Breast epithelium (tissue), 4 donors: Measurements from ENCODE around the gene SNX18. TPM values are rescaled to one million over a fixed set of nuclear protein-coding genes. Genes with fewer than 3 reads are reported as not detected.

Experiments
- DNase-seq, 2 donors: peaks; one replicate each; pipeline ENCODE4 v3.0.0-alpha.2; 2019; ENCODE audit warnings: low spot score in 2 of 2
- H3K27ac ChIP-seq, 2 donors: fragments of 200-600 bp; sonication (generic) in 1 of 2; one replicate each; pipeline ENCODE4 v1.5.1; 2016 to 2019; ENCODE audit warnings: mild to moderate bottlenecking in 1 of 2
- H3K27me3 ChIP-seq, 2 donors: fragments of 200-600 bp; sonication (generic) in 1 of 2; one replicate each; pipeline versions ENCODE4 v1.5.1 to v1.6.0; 2017 to 2019; ENCODE audit warnings: control low read depth in 1 of 2, mild to moderate bottlenecking in 1 of 2
- H3K36me3 ChIP-seq: fragments of 200-600 bp; one replicate; pipeline ENCODE4 v1.5.1; 2019
- H3K4me1 ChIP-seq, 2 donors: fragments of 200-600 bp; sonication (generic); one replicate each; pipeline ENCODE4 v1.5.1; 2016 to 2019; ENCODE audit warnings: control low read depth in 1 of 2
- H3K4me3 ChIP-seq, 3 donors: fragments of 200-600 bp; sonication (generic); 1 replicate in 2 of 3; 2 replicates in 1 of 3; pipeline ENCODE4 v1.5.1; 2016 to 2019; ENCODE audit warnings: mild to moderate bottlenecking in 3 of 3, moderate library complexity in 2 of 3
- H3K9me3 ChIP-seq, 2 donors: fragments of 200-600 bp; sonication (generic) in 1 of 2; one replicate each; pipeline ENCODE4 v1.5.1; 2016 to 2019; ENCODE audit warnings: control low read depth in 1 of 2
- POLR2A ChIP-seq: fragments of 450-650 bp; IDR thresholded peaks from one replicate; pipeline ENCODE4 v1.6.1; 2016; ENCODE audit warnings: antibody characterized with exemption, mild to moderate bottlenecking, moderate library complexity
- POLR2AphosphoS5 ChIP-seq, 3 donors: sonication (generic); formaldehyde crosslinking; IDR thresholded peaks; one replicate each; pipeline ENCODE4 v1.6.1; 2017; ENCODE audit warnings: antibody characterized with exemption in 3 of 3
- intact Hi-C: fragments of 100-400 bp; cut with DNase I; formaldehyde crosslinking; loops from one replicate; pipeline ENCODE4 v1.15.1; 2023; ENCODE audit warnings: low total_unique reads
- total RNA-seq, 3 donors: library from RNA; depleted of rRNA; stranded (reverse); fragments of >200 nt; gene quantifications; one replicate each; pipeline ENCODE4 v1.1.0, GENCODE V29; 2016
- TF ChIP-seq, protein P1 (sequence below), 3 donors: fragments of 450-650 bp; IDR thresholded peaks; one replicate each; pipeline ENCODE4 v1.5.1; 2016 to 2017; ENCODE audit warnings: antibody characterized with exemption in 3 of 3, mild to moderate bottlenecking in 3 of 3, moderate library complexity in 3 of 3

Gene SNX18, protein sequence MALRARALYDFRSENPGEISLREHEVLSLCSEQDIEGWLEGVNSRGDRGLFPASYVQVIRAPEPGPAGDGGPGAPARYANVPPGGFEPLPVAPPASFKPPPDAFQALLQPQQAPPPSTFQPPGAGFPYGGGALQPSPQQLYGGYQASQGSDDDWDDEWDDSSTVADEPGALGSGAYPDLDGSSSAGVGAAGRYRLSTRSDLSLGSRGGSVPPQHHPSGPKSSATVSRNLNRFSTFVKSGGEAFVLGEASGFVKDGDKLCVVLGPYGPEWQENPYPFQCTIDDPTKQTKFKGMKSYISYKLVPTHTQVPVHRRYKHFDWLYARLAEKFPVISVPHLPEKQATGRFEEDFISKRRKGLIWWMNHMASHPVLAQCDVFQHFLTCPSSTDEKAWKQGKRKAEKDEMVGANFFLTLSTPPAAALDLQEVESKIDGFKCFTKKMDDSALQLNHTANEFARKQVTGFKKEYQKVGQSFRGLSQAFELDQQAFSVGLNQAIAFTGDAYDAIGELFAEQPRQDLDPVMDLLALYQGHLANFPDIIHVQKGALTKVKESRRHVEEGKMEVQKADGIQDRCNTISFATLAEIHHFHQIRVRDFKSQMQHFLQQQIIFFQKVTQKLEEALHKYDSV
- total RNA-seq, result 10 to 100 TPM; 29.2 to 37.3 (median 33.1) TPM

DNA sequence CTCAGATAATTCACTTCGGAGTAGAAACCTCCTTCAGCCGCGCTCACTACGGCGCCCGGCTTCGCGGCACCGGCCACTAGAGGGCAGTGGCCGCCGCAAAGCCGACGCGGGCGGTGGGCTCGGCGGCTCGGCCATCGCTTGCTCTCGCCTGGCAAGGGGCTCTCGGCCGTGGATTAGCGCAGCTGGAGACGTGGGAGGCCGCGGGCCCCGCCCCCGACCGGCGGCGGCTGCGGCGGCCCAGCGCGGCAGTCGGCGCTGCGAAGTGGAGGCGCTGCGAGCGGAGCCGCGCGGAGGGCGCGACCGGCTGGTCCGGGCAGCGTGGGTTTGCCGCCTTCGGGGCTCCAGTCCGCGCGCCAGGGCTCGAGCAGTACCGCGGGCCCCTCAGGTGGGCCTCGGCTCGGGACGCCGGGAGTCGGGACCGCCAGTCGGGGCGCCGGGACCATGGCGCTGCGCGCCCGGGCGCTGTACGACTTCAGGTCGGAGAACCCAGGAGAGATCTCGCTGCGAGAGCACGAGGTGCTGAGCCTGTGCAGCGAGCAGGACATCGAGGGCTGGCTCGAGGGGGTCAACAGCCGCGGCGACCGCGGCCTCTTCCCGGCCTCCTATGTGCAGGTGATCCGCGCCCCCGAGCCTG is at the start of gene SNX18:
TSS of gene SNX18 (plus strand) at position 248 of the 634 bp plus-strand sequence. CDS start at position 442, 194 bp downstream.
- intact Hi-C loops, result loop anchor here (5.0 kb wide), 1 partner anchor 330 kb away; no protein-coding TSS in a partner anchor
- Histone ChIP-seq H3K27ac (peak within 1 kb of the TSS; percentile 95 to 97), H3K4me3 (peak within 1 kb of the TSS; percentile 62 to 95 (median 85)), H3K9me3 (no peaks in the 10 kb centered on the region), H3K27me3 (no peaks in the 10 kb centered on the region), H3K4me1 (peaks cover 6 to 8% of the 10 kb centered on the region in 2 donors), H3K36me3 (no peaks in the 10 kb centered on the region)
- peak; percentile 87 for DNase-seq
- TF ChIP-seq, protein P1, sequence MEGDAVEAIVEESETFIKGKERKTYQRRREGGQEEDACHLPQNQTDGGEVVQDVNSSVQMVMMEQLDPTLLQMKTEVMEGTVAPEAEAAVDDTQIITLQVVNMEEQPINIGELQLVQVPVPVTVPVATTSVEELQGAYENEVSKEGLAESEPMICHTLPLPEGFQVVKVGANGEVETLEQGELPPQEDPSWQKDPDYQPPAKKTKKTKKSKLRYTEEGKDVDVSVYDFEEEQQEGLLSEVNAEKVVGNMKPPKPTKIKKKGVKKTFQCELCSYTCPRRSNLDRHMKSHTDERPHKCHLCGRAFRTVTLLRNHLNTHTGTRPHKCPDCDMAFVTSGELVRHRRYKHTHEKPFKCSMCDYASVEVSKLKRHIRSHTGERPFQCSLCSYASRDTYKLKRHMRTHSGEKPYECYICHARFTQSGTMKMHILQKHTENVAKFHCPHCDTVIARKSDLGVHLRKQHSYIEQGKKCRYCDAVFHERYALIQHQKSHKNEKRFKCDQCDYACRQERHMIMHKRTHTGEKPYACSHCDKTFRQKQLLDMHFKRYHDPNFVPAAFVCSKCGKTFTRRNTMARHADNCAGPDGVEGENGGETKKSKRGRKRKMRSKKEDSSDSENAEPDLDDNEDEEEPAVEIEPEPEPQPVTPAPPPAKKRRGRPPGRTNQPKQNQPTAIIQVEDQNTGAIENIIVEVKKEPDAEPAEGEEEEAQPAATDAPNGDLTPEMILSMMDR (IDR thresholded peaks at IDR 0.05), result peak; percentile 93 to 99 (median 94)
- TF ChIP-seq POLR2A, result no peak
- TF ChIP-seq POLR2AphosphoS5 (IDR thresholded peaks at IDR 0.05), result peak; percentile 47 to 63 (median 49)

DNA sequence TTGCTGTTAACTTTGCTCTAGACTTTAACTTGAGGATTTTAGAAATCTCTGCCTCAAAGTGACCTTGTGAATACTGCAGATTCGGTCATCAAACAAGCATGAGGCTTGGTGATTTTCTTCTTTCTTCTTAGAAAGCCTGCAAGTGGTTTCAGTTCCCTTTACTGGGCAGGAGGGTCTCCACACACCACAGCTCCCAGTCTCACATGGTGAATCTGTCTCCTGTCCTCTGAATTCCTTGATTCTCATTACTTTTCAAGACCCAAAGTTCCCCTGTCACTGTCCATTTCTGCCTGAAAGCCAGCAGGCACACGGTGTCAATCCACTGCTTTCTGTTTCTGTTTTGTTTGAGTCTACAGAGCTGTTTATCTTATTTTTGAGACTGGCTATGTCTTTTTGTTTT is 47.9 kb upstream of the SNX18 start:
- Histone ChIP-seq H3K4me3 (peak overlapping the region in 2 of 3 donors; percentile 10 to 46), H3K4me1 (no peaks in the 10 kb centered on the region), H3K27ac (peak overlapping the region; percentile 30 to 63), H3K9me3 (peaks cover 0 to 4% of the 10 kb centered on the region in 2 donors), H3K27me3 (no peaks in the 10 kb centered on the region), H3K36me3 (no peaks in the 10 kb centered on the region)
- intact Hi-C loops, result loop anchor here (1.0 kb wide), 1 partner anchor 28 kb away; no protein-coding TSS in a partner anchor
- TF ChIP-seq POLR2AphosphoS5 (IDR thresholded peaks at IDR 0.05) (no peak), POLR2A (no peak)
- TF ChIP-seq, protein P1 (IDR thresholded peaks at IDR 0.05), result no peak
- DNase-seq, result no peak

DNA sequence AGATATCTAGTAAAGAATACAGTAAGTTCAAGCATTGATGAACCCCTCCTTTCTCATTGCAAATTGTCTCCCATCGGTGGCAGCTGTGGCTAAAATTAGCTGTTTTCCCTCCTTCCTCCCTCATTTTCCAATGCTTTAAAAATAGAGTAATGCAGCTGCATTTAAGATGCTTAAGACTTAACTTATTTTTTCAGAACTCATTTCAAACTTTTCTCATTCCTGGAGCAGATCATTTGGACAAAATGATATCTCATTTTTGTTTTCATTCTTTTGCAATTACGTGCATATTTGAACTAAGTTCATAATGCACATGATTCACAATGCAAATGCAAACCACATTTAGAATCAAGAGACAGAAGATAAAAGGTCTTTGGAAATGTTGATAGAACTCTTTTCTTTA is 47.4 kb upstream of the SNX18 start:
- H3K27me3 ChIP-seq, result no peaks in the 10 kb centered on the region
- H3K36me3 ChIP-seq, result no peaks in the 10 kb centered on the region
- H3K4me1 ChIP-seq, result no peaks in the 10 kb centered on the region
- H3K9me3 ChIP-seq, result peaks cover 0 to 4% of the 10 kb centered on the region in 2 donors
- intact Hi-C loops, result loop anchor here (1.0 kb wide), 1 partner anchor 27 kb away; no protein-coding TSS in a partner anchor
- TF ChIP-seq, protein P1 (IDR thresholded peaks at IDR 0.05), result no peak
- TF ChIP-seq POLR2AphosphoS5 (IDR thresholded peaks at IDR 0.05) (no peak), POLR2A (no peak)
- no peak for DNase-seq
- peak overlapping the region in 2 of 3 donors; percentile 10 to 46 for H3K4me3 ChIP-seq
- H3K27ac ChIP-seq, result peak overlapping the region; percentile 30 to 63

DNA sequence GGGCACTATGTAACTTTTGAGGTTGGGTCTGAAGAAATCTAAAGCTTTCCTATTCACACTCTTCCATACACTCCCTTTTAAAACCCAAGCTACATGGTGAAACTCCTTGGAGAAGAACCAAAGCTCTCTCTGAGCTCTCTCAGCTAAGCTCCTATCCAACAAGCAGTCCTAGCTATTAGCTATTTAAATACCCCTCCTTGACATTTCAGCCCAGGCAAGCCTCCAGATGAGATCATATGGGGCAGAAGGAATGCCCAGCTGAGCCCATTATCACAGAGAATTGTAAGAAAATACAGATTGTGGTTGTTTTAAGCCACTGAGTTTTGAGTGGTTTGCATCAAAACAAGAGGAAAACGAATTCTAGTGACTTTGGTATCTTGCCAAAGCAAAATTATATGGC is 46.9 kb upstream of the SNX18 start:
- intact Hi-C loops, result loop anchor here (1.0 kb wide), 1 partner anchor 27 kb away; no protein-coding TSS in a partner anchor
- Histone ChIP-seq H3K9me3 (peaks cover 0 to 4% of the 10 kb centered on the region in 2 donors), H3K4me1 (no peaks in the 10 kb centered on the region), H3K4me3 (no peak overlapping the region), H3K27ac (peak overlapping the region in 1 of 2 donors; percentile 30), H3K36me3 (no peaks in the 10 kb centered on the region), H3K27me3 (no peaks in the 10 kb centered on the region)
- TF ChIP-seq, protein P1 (IDR thresholded peaks at IDR 0.05), result no peak
- no peak for TF ChIP-seq POLR2A
- no peak for TF ChIP-seq POLR2AphosphoS5 (IDR thresholded peaks at IDR 0.05)
- no peak for DNase-seq
